ENCODE results near the gene DONSON. TPM values are rescaled to one million over a fixed set of nuclear protein-coding genes. Genes with fewer than 3 reads are reported as not detected.

DONSON gene
- total and polyA plus RNA-seq, 2 of the 8 experiments (the other 6 are each of a cell fraction or from before 2014, with no cell fraction given) = 21.9 to 32.5 TPM

GRCh38 chr21:33554236-33554981 is 34.1 kb downstream of the DONSON start:
- ChIA-PET POLR2A (ENCODE audit: partially characterized antibody) (interaction anchor here (0.6 to 7.4 kb wide), 8 partner anchors 12 to 117 kb away, joined by 3 to 64 read pairs (median 4); partner anchors contain the start of genes GART and SON), CTCF (ENCODE audit: partially characterized antibody) (no interaction called here)
- Histone ChIP-seq H4K20me1 (replicated peaks in 1 of 2; ENCODE audit: control insufficient read depth in 1 of 2, insufficient read depth in 2 of 2, low read length in 2 of 2) (peaks cover 38 to 50% of the 10 kb centered on the region in 2 experiments), H3K4me3 (ENCODE audit: extremely low read depth in 1 of 4, insufficient read depth in 2 of 4, low read depth in 3 of 4, low read length in 4 of 4) (no peak overlapping the region), H2BK5ac (ENCODE audit: low read depth, low read length) (no peak overlapping the region), H3K4me2 (ENCODE audit: insufficient read depth in 1 of 2, low read depth in 2 of 2, low read length in 2 of 2) (no peak overlapping the region), H3K18ac (ENCODE audit: extremely low read depth, low read length) (no peak overlapping the region), H3K27me3 (replicated peaks in 1 of 4; ENCODE audit: control insufficient read depth in 3 of 4, extremely low read depth in 1 of 4, insufficient read depth in 3 of 4, low read length in 3 of 4) (no peaks in the 10 kb centered on the region), H3K79me2 (ENCODE audit: control insufficient read depth in 1 of 2, insufficient read depth in 2 of 2, low read length in 2 of 2) (peaks cover 55 to 96% of the 10 kb centered on the region in 2 experiments), H3K4ac (replicated peaks; ENCODE audit: insufficient read length, low read depth, low read length) (no peak overlapping the region), H2AK5ac (ENCODE audit: low read depth, low read length) (no peak overlapping the region), H2BK120ac (replicated peaks; ENCODE audit: low read depth, low read length) (no peak overlapping the region), H3K14ac (ENCODE audit: insufficient read length) (no peak overlapping the region), H3K9me3 (ENCODE audit: insufficient read depth in 2 of 2, low read depth in 1 of 2, low read length in 1 of 2) (no peaks in the 10 kb centered on the region), H3K79me1 (ENCODE audit: low read depth, low read length) (peaks cover 16% of the 10 kb centered on the region), H2BK15ac (ENCODE audit: low read length) (no peak overlapping the region), H2BK20ac (ENCODE audit: low read length) (no peak overlapping the region), H3K4me1 (replicated peaks in 1 of 4; ENCODE audit: control insufficient read depth in 3 of 4, insufficient read depth in 4 of 4, low read length in 3 of 4) (no peaks in the 10 kb centered on the region), H4K8ac (ENCODE audit: extremely low read depth, insufficient read depth, low read length) (no peak overlapping the region), H4K91ac (replicated peaks; ENCODE audit: insufficient read length, low read length) (no peak overlapping the region), H3K23me2 (ENCODE audit: low read depth, low read length) (no peaks in the 10 kb centered on the region), H3K23ac (ENCODE audit: insufficient read length) (no peak overlapping the region), H2AFZ (ENCODE audit: low read length) (no peak overlapping the region), H3K56ac (replicated peaks; ENCODE audit: insufficient read length, low read depth, low read length) (no peak overlapping the region), H4K5ac (ENCODE audit: insufficient read length, low read depth, low read length) (no peak overlapping the region), H2BK12ac (ENCODE audit: low read depth, low read length) (no peak overlapping the region), H3K9ac (replicated peaks in 1 of 4; ENCODE audit: extremely low read depth in 1 of 4, low read depth in 3 of 4, low read length in 3 of 4) (no peak overlapping the region), H3K27ac (ENCODE audit: low read depth, low read length) (no peak overlapping the region), H3K36me3 (ENCODE audit: control insufficient read depth in 2 of 4, insufficient read depth in 4 of 4, low read length in 3 of 4) (peaks cover 54 to 98% (median 88%) of the 10 kb centered on the region in 4 experiments)
- 94 to 100% methylated on average over 2 to 18 of the region's 18 CpGs for WGBS, 2 experiments (ENCODE audit: extremely low coverage in 1 of 2, insufficient coverage in 1 of 2, insufficient read length in 1 of 2, insufficient replicate concordance in 2 of 2, low coverage in 1 of 2, low lambda C conversion rate in 2 of 2, missing lambda C conversion rate in 1 of 2)
- FAIRE-seq = no peak
- no peak for DNase-seq (ENCODE audit: low read depth in 1 of 2, low spot score in 2 of 2)
- no peak for TF ChIP-seq RAD21 (IDR thresholded peaks at IDR 0.05 in 1 of 2, conservative IDR thresholded peaks at IDR 0.05 in 1 of 2; ENCODE audit: low read depth in 2 of 2, low read length in 2 of 2)
- no peak for TF ChIP-seq FOSL1 (IDR thresholded peaks at IDR 0.05; ENCODE audit: insufficient read depth, low read depth, low read length)
- no peak for TF ChIP-seq TCF12 (IDR thresholded peaks at IDR 0.05; ENCODE audit: low read depth, low read length)
- no peak for TF ChIP-seq CTBP2 (IDR thresholded peaks at IDR 0.05; ENCODE audit: borderline replicate concordance, insufficient read depth, insufficient read length, low read length)
- TF ChIP-seq POLR2A (IDR thresholded peaks at IDR 0.05; ENCODE audit: control extremely low read depth in 1 of 2, low read depth in 2 of 2, low read length in 2 of 2) = 0 out of 3 replicates have a peak, but pooled peaks of 1 of the 2 experiments have one; percentile 23
- no peak for TF ChIP-seq KDM4A (IDR thresholded peaks at IDR 0.05; ENCODE audit: low read depth, low read length, severe bottlenecking)
